ENCODE data around the gene RABGAP1L.

GRCh38 chr1:174965362-174966007 lies 806.2 kb downstream of the RABGAP1L start:
- TF ChIP-seq CTCF (IDR thresholded peaks at IDR 0.05) (no peak), POLR2A (IDR thresholded peaks at IDR 0.05) (no peak)

All from body of pancreas (tissue), 4 donors.